ENCODE data around the gene VWA8. TPM values are rescaled to one million over a fixed set of nuclear protein-coding genes. Genes with fewer than 3 reads are reported as not detected.

The VWA8 gene
- total and polyA plus RNA-seq, 2 of the 13 experiments (the other 11 are each of a cell fraction or from before 2014, with no cell fraction given), result 9.1 to 17.3 TPM

GRCh38 chr13:41622432-41623429 is 338.2 kb downstream of the VWA8 start:
- in situ Hi-C loops (cut with HindIII; ENCODE audit: extremely low pct_ligation_motif_present, low pct_unique_long_range_greater_than_20kb), result no loop called here
- 100% methylated on average over 6 of the region's 6 CpGs for WGBS (ENCODE audit: low lambda C conversion rate)

More at GRCh38 chr13:41622432-41623429, 338.2 kb downstream of the VWA8 start:
- TF ChIP-seq MNT (IDR thresholded peaks at IDR 0.05) (peak; percentile 64), FOXO4 (CRISPR knock-in tag; conservative IDR thresholded peaks at IDR 0.05) (no peak), CENPBD1 (CRISPR knock-in tag; IDR thresholded peaks at IDR 0.05; ENCODE audit: borderline replicate concordance, low read depth) (no peak)
- Histone ChIP-seq H3K9me3 (ENCODE audit: low read length) (no peaks in the 10 kb centered on the region), H4K20me1 (ENCODE audit: insufficient read depth, low read length) (no peaks in the 10 kb centered on the region), H3K36me3 (replicated peaks in 1 of 2; ENCODE audit: control insufficient read depth in 1 of 2, insufficient read depth in 2 of 2, low read length in 2 of 2) (no peaks in the 10 kb centered on the region), H3K9ac (ENCODE audit: insufficient read depth, low read depth, low read length) (no peak overlapping the region), H3K79me2 (ENCODE audit: insufficient read depth, low read length) (no peaks in the 10 kb centered on the region), H3K4me1 (ENCODE audit: insufficient read depth, low read length) (peaks cover 27% of the 10 kb centered on the region), H3K4me2 (ENCODE audit: low read depth, low read length) (no peak overlapping the region), H2AFZ (ENCODE audit: low read length) (no peak overlapping the region), H3K27ac (ENCODE audit: extremely low read length, insufficient read depth, low read length) (no peak overlapping the region), H3K27me3 (ENCODE audit: control insufficient read depth in 1 of 2, insufficient read depth in 2 of 2, low read length in 2 of 2) (no peaks in the 10 kb centered on the region), H3K4me3 (replicated peaks in 1 of 3; ENCODE audit: insufficient read depth in 1 of 3, low read depth in 2 of 3, low read length in 3 of 3) (no peak overlapping the region)
- ChIA-PET POLR2A (interaction anchor here (0.8 to 2.1 kb wide), 2 partner anchors 9 to 25 kb away, joined by 4 to 7 read pairs; no protein-coding TSS in a partner anchor), CTCF (ENCODE audit: low intra/inter-chr PET ratio, low total read pairs) (no interaction called here)
- intact Hi-C loops (cut with micrococcal nuclease; ENCODE audit: unreplicated experiment), result no loop called here
- ATAC-seq (no peak), DNase-seq (ENCODE audit: low spot score) (no peak), FAIRE-seq (no peak)
- no TSS peak for BruUV-seq (replicated peaks)
